ENCODE results near the gene PTPRN2.
"Not testable (repeated sequence)": the region's sequence is repeated elsewhere in the genome, so short reads cannot be mapped to it uniquely, and the experiment has no call there.

PTPRN2 gene

GRCh38 chr7:158357106-158357897 is 230.3 kb downstream of the PTPRN2 start:
- no peak overlapping the region for H3K4me3 ChIP-seq (ENCODE audit: low read depth, low read length)
- no peak for TF ChIP-seq CTCF (IDR thresholded peaks at IDR 0.05; ENCODE audit: low read depth, low read length, missing control alignments)
- no peak for DNase-seq (ENCODE audit: low read depth)

GRCh38 chr7:158356454-158356853 is 231.2 kb downstream of the PTPRN2 start:
- DNase-seq (ENCODE audit: low read depth): no peak
- no peak overlapping the region for H3K4me3 ChIP-seq (ENCODE audit: low read depth, low read length)
- no peak for TF ChIP-seq CTCF (IDR thresholded peaks at IDR 0.05; ENCODE audit: low read depth, low read length, missing control alignments)

- no peak for DNase-seq (ENCODE audit: low read depth)
- no peak overlapping the region for H3K4me3 ChIP-seq (ENCODE audit: low read depth, low read length)
- TF ChIP-seq CTCF (IDR thresholded peaks at IDR 0.05; ENCODE audit: low read depth, low read length, missing control alignments): no peak
These were observed 232.1 kb downstream of the PTPRN2 start for GRCh38 chr7:158355456-158356065.

GRCh38 chr7:158354861-158355260 is 232.8 kb downstream of the PTPRN2 start:
- no peak overlapping the region for H3K4me3 ChIP-seq (ENCODE audit: low read depth, low read length)

GRCh38 chr7:158353606-158354570 is 233.7 kb downstream of the PTPRN2 start:
- no peak for DNase-seq (ENCODE audit: low read depth)
- no peak overlapping the region for H3K4me3 ChIP-seq (ENCODE audit: low read depth, low read length)
- peak; percentile 39 for TF ChIP-seq CTCF (IDR thresholded peaks at IDR 0.05; ENCODE audit: low read depth, low read length, missing control alignments)

More at GRCh38 chr7:158354861-158355260, 232.8 kb downstream of the PTPRN2 start:
- DNase-seq (ENCODE audit: low read depth): no peak
- TF ChIP-seq CTCF (IDR thresholded peaks at IDR 0.05; ENCODE audit: low read depth, low read length, missing control alignments): no peak

GRCh38 chr7:158351899-158352729 is 235.5 kb downstream of the PTPRN2 start:
- not testable (repeated sequence) for H3K4me3 ChIP-seq (ENCODE audit: low read depth, low read length); DNase-seq (ENCODE audit: low read depth)
